ENCODE measurements around the gene PMFBP1. TPM values are rescaled to one million over a fixed set of nuclear protein-coding genes. Genes with fewer than 3 reads are reported as not detected.
"Not testable (repeated sequence)": the region's sequence is repeated elsewhere in the genome, so short reads cannot be mapped to it uniquely, and the experiment has no call there.

Gene PMFBP1
- total RNA-seq, 1 experiment from 2014 or later, result 0.52 TPM

DNA sequence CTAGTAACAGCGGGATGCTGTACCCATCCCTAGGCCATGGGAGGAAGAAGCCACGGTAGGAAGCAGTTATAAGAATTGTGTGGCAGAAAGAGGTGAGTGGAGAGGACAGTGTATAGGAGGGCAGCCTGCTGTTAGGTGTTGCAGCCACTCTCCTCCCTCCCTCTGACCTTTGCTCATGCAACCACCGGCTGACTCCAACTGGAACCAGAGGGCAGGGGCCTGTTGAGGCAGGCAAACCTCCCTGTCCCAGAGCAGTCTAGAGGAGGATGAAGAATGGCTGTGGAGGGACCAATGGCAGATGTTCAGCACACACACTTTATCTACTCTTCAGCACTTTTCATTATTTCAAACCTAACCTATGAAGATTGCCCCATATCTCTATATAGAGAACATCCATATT is 80.7 kb downstream of the PMFBP1 start:
- Histone ChIP-seq H3K36me3 (replicated peaks; ENCODE audit: control insufficient read depth, insufficient read depth, low read length) (peaks cover under 1% of the 10 kb centered on the region; the same call in 1 of the 2 replicates), H3K27me3 (ENCODE audit: control insufficient read depth, insufficient read depth, low read length) (no peaks in the 10 kb centered on the region), H3K4me3 (ENCODE audit: insufficient read depth, low read depth, low read length) (no peak overlapping the region)
- DNase-seq, result no peak

DNA sequence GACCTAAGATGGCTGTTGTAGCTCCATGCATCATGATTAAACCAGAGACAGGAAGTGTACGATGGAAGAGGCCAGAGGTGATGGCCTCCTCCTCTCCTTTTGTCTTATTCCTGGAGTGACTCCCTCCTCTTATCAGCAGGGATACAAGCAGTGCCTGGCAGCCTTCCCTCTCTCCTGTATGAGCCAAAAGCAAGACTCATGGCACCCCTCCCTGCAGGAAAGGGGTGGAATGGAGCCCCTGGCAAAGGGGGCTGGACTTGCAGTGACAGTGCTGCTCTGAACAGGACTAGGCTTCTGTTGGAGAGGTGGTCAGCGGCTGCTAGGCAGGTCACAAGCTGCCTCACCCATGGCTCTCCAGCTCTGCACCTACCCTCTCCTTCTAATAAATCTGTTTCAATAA is 87.0 kb downstream of the PMFBP1 start:
- H3K36me3 ChIP-seq (replicated peaks; ENCODE audit: control insufficient read depth, insufficient read depth, low read length), result no peaks in the 10 kb centered on the region; the same call in 1 of the 2 replicates
- DNase-seq, result no peak
- no peaks in the 10 kb centered on the region for H3K27me3 ChIP-seq (ENCODE audit: control insufficient read depth, insufficient read depth, low read length)
- H3K4me3 ChIP-seq (ENCODE audit: insufficient read depth, low read depth, low read length), result no peak overlapping the region

DNA sequence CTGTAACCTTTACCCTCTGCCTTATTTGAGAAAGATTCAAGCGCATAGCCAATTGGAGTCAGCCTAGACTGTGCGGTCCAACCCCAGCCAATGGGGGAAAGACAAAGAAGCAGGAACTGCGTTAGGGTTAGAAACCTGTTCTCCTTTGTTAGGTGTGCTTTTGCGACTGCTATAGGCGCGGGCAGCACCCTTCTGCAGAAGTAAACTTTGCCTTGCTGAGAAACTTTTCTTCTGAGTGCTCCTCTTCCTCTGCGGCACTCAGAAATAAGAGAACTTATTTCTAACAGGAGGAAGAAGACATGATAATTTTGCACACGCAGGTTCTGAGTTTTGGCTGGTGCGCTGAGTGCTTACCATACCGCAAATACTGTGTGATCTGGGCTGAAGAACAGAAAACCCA is 87.5 kb downstream of the PMFBP1 start:
- Histone ChIP-seq H3K27me3 (ENCODE audit: control insufficient read depth, insufficient read depth, low read length) (no peaks in the 10 kb centered on the region), H3K36me3 (replicated peaks; ENCODE audit: control insufficient read depth, insufficient read depth, low read length) (no peaks in the 10 kb centered on the region; the same call in 1 of the 2 replicates), H3K4me3 (ENCODE audit: insufficient read depth, low read depth, low read length) (no peak overlapping the region)
- no peak for DNase-seq

- no peak for DNase-seq
Measured at GRCh38 chr16:72083778-72084404, 88.1 kb downstream of the PMFBP1 start.

GRCh38 chr16:72076991-72077706 is 94.8 kb downstream of the PMFBP1 start:
- not testable (repeated sequence) for DNase-seq; H3K4me3 ChIP-seq (ENCODE audit: insufficient read depth, low read depth, low read length); H3K27me3 ChIP-seq (ENCODE audit: control insufficient read depth, insufficient read depth, low read length); H3K36me3 ChIP-seq (replicated peaks; ENCODE audit: control insufficient read depth, insufficient read depth, low read length)

More at GRCh38 chr16:72083778-72084404, 88.1 kb downstream of the PMFBP1 start:
- Histone ChIP-seq H3K4me3 (ENCODE audit: insufficient read depth, low read depth, low read length) (no peak overlapping the region), H3K36me3 (replicated peaks; ENCODE audit: control insufficient read depth, insufficient read depth, low read length) (no peaks in the 10 kb centered on the region; the same call in 1 of the 2 replicates), H3K27me3 (ENCODE audit: control insufficient read depth, insufficient read depth, low read length) (no peaks in the 10 kb centered on the region)

DNA sequence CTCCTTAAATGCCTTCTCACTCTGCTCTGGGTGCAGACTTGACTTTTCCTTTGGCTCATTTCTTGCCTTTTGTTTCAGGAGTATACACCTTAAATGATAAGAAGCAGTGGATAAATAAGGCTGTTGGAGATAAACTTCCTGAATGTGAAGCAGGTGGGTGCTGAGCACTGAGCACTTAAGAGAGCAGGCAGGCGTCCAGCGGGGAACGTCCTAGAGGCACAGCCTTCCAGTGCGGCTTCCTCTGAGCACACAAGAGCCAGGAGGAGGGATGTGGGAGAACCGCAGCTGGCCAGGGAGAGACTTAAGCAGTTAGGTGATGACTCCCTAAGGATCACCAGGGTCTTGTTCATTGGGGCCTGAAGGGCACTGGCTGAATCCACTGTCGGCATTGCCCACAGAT is 96.9 kb downstream of the PMFBP1 start:
- H3K4me3 ChIP-seq (ENCODE audit: insufficient read depth, low read depth, low read length); H3K36me3 ChIP-seq (replicated peaks; ENCODE audit: control insufficient read depth, insufficient read depth, low read length); DNase-seq; H3K27me3 ChIP-seq (ENCODE audit: control insufficient read depth, insufficient read depth, low read length): not testable (repeated sequence)

DNA sequence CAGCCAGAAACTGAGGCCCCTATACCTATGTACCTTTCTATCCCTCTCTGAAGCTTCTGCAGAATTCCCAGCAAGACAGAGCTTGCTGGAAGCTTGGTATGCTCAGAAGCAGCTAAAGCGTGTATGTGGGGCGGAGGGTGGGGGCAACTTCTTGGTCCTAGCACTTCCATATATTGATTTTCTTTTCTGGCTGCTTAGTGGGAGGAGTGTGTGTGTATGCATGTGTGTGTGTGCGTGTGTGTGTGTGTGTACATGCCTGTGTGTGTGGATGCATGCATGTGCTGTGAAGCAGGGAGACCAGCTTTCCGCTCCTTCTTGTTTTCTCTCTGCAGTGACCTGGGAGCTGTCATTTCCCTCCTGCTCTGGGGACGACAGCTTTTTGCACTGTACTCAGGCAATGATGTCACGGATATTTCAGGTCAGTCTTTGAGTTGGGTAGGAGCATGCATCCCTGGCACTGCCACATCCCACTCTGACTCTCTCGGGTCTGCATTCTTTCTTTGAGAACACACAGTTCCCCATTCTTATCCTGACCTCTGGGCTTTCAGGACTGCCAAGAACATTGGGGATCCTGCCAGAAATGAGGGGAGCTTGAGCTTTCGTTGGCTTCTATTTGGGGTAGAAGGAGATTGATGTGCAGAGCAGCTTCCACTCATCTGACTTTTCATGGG is 98.3 kb downstream of the PMFBP1 start:
- DNase-seq, result no peak
- H3K27me3 ChIP-seq (ENCODE audit: control insufficient read depth, insufficient read depth, low read length), result no peaks in the 10 kb centered on the region
- H3K4me3 ChIP-seq (ENCODE audit: insufficient read depth, low read depth, low read length), result no peak overlapping the region
- no peaks in the 10 kb centered on the region for H3K36me3 ChIP-seq (replicated peaks; ENCODE audit: control insufficient read depth, insufficient read depth, low read length)

- Histone ChIP-seq H3K36me3 (replicated peaks; ENCODE audit: control insufficient read depth, insufficient read depth, low read length) (no peaks in the 10 kb centered on the region), H3K4me3 (ENCODE audit: insufficient read depth, low read depth, low read length) (no peak overlapping the region), H3K27me3 (ENCODE audit: control insufficient read depth, insufficient read depth, low read length) (no peaks in the 10 kb centered on the region)
- no peak for DNase-seq
Measured at GRCh38 chr16:72072514-72073342, 99.2 kb downstream of the PMFBP1 start.

Other genes with a start within 250 kb of the PMFBP1 start
- gene PKD1L3, start 171.8 kb downstream of the PMFBP1 start, total RNA-seq (2014; rRNA removed; shearing (Covaris generic)), result 0.03 TPM in 1 of 2 replicates, not detected in the other
- gene DHODH, start 163.4 kb downstream of the PMFBP1 start, total RNA-seq (2014; rRNA removed; shearing (Covaris generic)), result 21.8 and 22.4 TPM in 2 replicates
- 1.6 and 9.8 TPM in 2 replicates for gene HP, start 117.7 kb downstream of the PMFBP1 start, total RNA-seq (2014; rRNA removed; shearing (Covaris generic))
- not detected in 2 replicates for gene HPR, start 108.9 kb downstream of the PMFBP1 start, total RNA-seq (2014; rRNA removed; shearing (Covaris generic))
- gene TXNL4B, start 78.5 kb downstream of the PMFBP1 start, total RNA-seq (2014; rRNA removed; shearing (Covaris generic)), result 6.1 and 8.3 TPM in 2 replicates
- gene DHX38, start 78.3 kb downstream of the PMFBP1 start, total RNA-seq (2014; rRNA removed; shearing (Covaris generic)), result 55.7 and 56.8 TPM in 2 replicates